ENCODE data around the gene SAMD13.

Gene SAMD13

GRCh38 chr1:84376000-84376910 is 74.7 kb downstream of the SAMD13 start:
- no peak overlapping the region for H3K27ac ChIP-seq
- TF ChIP-seq CTCF (IDR thresholded peaks at IDR 0.05) = no peak
- H3K4me3 ChIP-seq = no peak overlapping the region
- no peak for DNase-seq (ENCODE audit: low spot score)

- TF ChIP-seq CTCF (IDR thresholded peaks at IDR 0.05) = no peak
- DNase-seq (ENCODE audit: low spot score) = no peak
- H3K4me3 ChIP-seq = no peak overlapping the region
- H3K27ac ChIP-seq = no peak overlapping the region
These were observed 76.1 kb downstream of the SAMD13 start for GRCh38 chr1:84377480-84378095.

- no peak for DNase-seq (ENCODE audit: low spot score)
- no peak overlapping the region for H3K27ac ChIP-seq
- no peak for TF ChIP-seq CTCF (IDR thresholded peaks at IDR 0.05)
- no peak overlapping the region for H3K4me3 ChIP-seq
These were observed 77.8 kb downstream of the SAMD13 start for GRCh38 chr1:84379138-84379916.

- no peak overlapping the region for H3K27ac ChIP-seq
- TF ChIP-seq CTCF (IDR thresholded peaks at IDR 0.05) = no peak
- DNase-seq (ENCODE audit: low spot score) = no peak
- H3K4me3 ChIP-seq = no peak overlapping the region
These were observed 78.3 kb downstream of the SAMD13 start for GRCh38 chr1:84379917-84380180.

- Histone ChIP-seq H3K27ac (no peak overlapping the region), H3K4me3 (no peak overlapping the region)
- no peak for DNase-seq (ENCODE audit: low spot score)
- TF ChIP-seq CTCF (IDR thresholded peaks at IDR 0.05) = no peak
These were observed 80.6 kb downstream of the SAMD13 start for GRCh38 chr1:84382127-84382526.

GRCh38 chr1:84385347-84385746 is 83.8 kb downstream of the SAMD13 start:
- Histone ChIP-seq H3K27ac (no peak overlapping the region), H3K4me3 (no peak overlapping the region)
- TF ChIP-seq CTCF (IDR thresholded peaks at IDR 0.05) = no peak
- DNase-seq (ENCODE audit: low spot score) = no peak
